IMR-90 (cell line): ENCODE results near the gene CABP5. TPM values are rescaled to one million over a fixed set of nuclear protein-coding genes. Genes with fewer than 3 reads are reported as not detected.

ENCODE experiments used
- ATAC-seq: fragments of 200-7000 bp; cut with Tn5 transposase; 2 replicates; pipeline ENCODE4 v1.9.1; 2020; ENCODE audit warnings: low read depth, mild to moderate bottlenecking, moderate library complexity
- BruUV-seq: library from RNA; stranded (reverse); fragments of 400-500 nt; replicated peaks from 2 replicates; lab custom pipeline; 2021; lab: Mats Ljungman, UMichigan
- CTCF ChIA-PET: fragments of 300-600 bp; formaldehyde crosslinking; extraction: SDS; loops from one replicate; lab custom pipeline; 2021; ENCODE audit warnings: antibody characterized with exemption; lab: Yijun Ruan, JAX
- POLR2A ChIA-PET: fragments of 300-600 bp; sonication (Branson Sonifier 250); formaldehyde crosslinking; loops from one replicate; lab custom pipeline; 2022; ENCODE audit warnings: antibody characterized with exemption; ENCODE audit not compliant: unreplicated experiment; lab: Charles Lee
- DNase-seq: peaks from one replicate; pipeline ENCODE4 v3.0.0; 2013
- H2AFZ ChIP-seq: replicated peaks from 2 replicates; pipeline ENCODE3; 2013; ENCODE audit warnings: low read length, mild to moderate bottlenecking; ENCODE audit not compliant: poor library complexity
- H2AK5ac ChIP-seq: 2 replicates; pipeline ENCODE4 v1.6.1; 2013; ENCODE audit warnings: low read depth, low read length, inconsistent platforms
- H2AK9ac ChIP-seq: replicated peaks from 2 replicates; pipeline ENCODE3; 2013; ENCODE audit warnings: mild to moderate bottlenecking, low read depth, low read length, moderate library complexity; ENCODE audit not compliant: poor library complexity
- H2BK120ac ChIP-seq: 2 replicates; pipeline ENCODE4 v1.6.1; 2013; ENCODE audit warnings: low read depth, low read length, inconsistent platforms
- H2BK15ac ChIP-seq: 3 replicates; pipeline ENCODE4 v1.6.1; 2013; ENCODE audit warnings: low read depth, low read length, inconsistent platforms
- H2BK20ac ChIP-seq: 2 replicates; pipeline ENCODE4 v1.6.1; 2013; ENCODE audit warnings: low read depth, mild to moderate bottlenecking, inconsistent platforms, low read length, moderate library complexity
- H2BK5ac ChIP-seq: 2 replicates; pipeline ENCODE4 v1.6.1; 2013; ENCODE audit warnings: mild to moderate bottlenecking, low read depth, low read length, inconsistent platforms; ENCODE audit not compliant: poor library complexity, severe bottlenecking
- H3K14ac ChIP-seq: replicated peaks from 2 replicates; pipeline ENCODE4 v1.6.1; 2013; ENCODE audit warnings: low read depth, low read length, inconsistent platforms
- H3K18ac ChIP-seq: 2 replicates; pipeline ENCODE4 v1.6.1; 2013; ENCODE audit warnings: low read depth, low read length, control low read depth
- H3K23ac ChIP-seq: 2 replicates; pipeline ENCODE4 v1.6.1; 2013; ENCODE audit warnings: low read depth, low read length, inconsistent platforms
- H3K27ac ChIP-seq: 2 replicates; pipeline ENCODE4 v1.5.1; 2013; ENCODE audit warnings: mild to moderate bottlenecking, control low read depth, low read length; ENCODE audit not compliant: insufficient read depth
- H3K27me3 ChIP-seq: 2 replicates; pipeline ENCODE4 v1.6.1; 2013; ENCODE audit warnings: low read length; ENCODE audit not compliant: control insufficient read depth, insufficient read depth
- H3K36me3 ChIP-seq: 2 replicates; pipeline ENCODE4 v1.6.1; 2013; ENCODE audit warnings: low read length, mixed read lengths; ENCODE audit not compliant: control insufficient read depth, insufficient read depth
- H3K4ac ChIP-seq: 2 replicates; pipeline ENCODE4 v1.6.1; 2013; ENCODE audit warnings: low read depth, low read length, inconsistent platforms
- H3K4me1 ChIP-seq: 2 replicates; pipeline ENCODE4 v1.6.1; 2013; ENCODE audit warnings: low read length, mixed read lengths; ENCODE audit not compliant: control insufficient read depth, insufficient read depth
- H3K4me2 ChIP-seq: 2 replicates; pipeline ENCODE4 v1.6.1; 2013; ENCODE audit warnings: low read depth, mild to moderate bottlenecking, control low read depth, low read length, moderate library complexity
- H3K4me3 ChIP-seq: 2 replicates; pipeline ENCODE4 v1.5.1; 2013; ENCODE audit warnings: low read depth, mild to moderate bottlenecking, control low read depth, low read length, moderate library complexity; ENCODE audit not compliant: insufficient read depth
- H3K56ac ChIP-seq: 2 replicates; pipeline ENCODE4 v1.6.1; 2013; ENCODE audit warnings: low read length, inconsistent platforms; ENCODE audit not compliant: insufficient read depth; ENCODE audit errors: extremely low read depth
- H3K79me1 ChIP-seq, 2 experiments: 2 replicates each; pipeline ENCODE4 v1.6.1; 2013; ENCODE audit warnings: low read length in 2 of 2, inconsistent platforms in 1 of 2, low read depth in 1 of 2
- H3K9ac ChIP-seq: 2 replicates; pipeline ENCODE4 v1.6.1; 2013; ENCODE audit warnings: low read depth, low read length, control low read depth
- H3K9me1 ChIP-seq: 2 replicates; pipeline ENCODE4 v1.6.1; 2013; ENCODE audit warnings: low read length, inconsistent platforms; ENCODE audit not compliant: insufficient read depth
- H3K9me3 ChIP-seq: 2 replicates; pipeline ENCODE4 v1.6.1; 2013; ENCODE audit warnings: low read length; ENCODE audit not compliant: control insufficient read depth, insufficient read depth
- H4K20me1 ChIP-seq: 2 replicates; pipeline ENCODE4 v1.6.1; 2013; ENCODE audit warnings: low read length, inconsistent platforms; ENCODE audit not compliant: insufficient read depth
- H4K5ac ChIP-seq: 2 replicates; pipeline ENCODE4 v1.6.1; 2013; ENCODE audit warnings: mild to moderate bottlenecking, low read depth, low read length, control low read depth
- H4K8ac ChIP-seq, 2 experiments: 2 replicates each; pipeline ENCODE4 v1.6.1; 2013; ENCODE audit warnings: low read depth in 2 of 2, low read length in 2 of 2, control low read depth in 1 of 2, inconsistent platforms in 1 of 2
- H4K91ac ChIP-seq: 2 replicates; pipeline ENCODE4 v1.6.1; 2013; ENCODE audit warnings: low read depth, low read length, inconsistent platforms; ENCODE audit not compliant: insufficient read depth
- BHLHE40 ChIP-seq: fragments of 150-350 bp; IDR thresholded peaks from 2 replicates; pipeline ENCODE4 v1.6.1; 2016; ENCODE audit warnings: mild to moderate bottlenecking, low read depth, low read length
- CEBPB ChIP-seq: IDR thresholded peaks from 2 replicates; pipeline ENCODE4 v1.6.1; 2012; ENCODE audit warnings: low read depth, low read length, improper control_type of control experiment
- CHD1 ChIP-seq: IDR thresholded peaks from 2 replicates; pipeline ENCODE4 v1.6.1; 2012; ENCODE audit warnings: low read depth, low read length, improper control_type of control experiment
- FOS ChIP-seq: fragments of 150-350 bp; IDR thresholded peaks from 2 replicates; pipeline ENCODE4 v1.6.1; 2016; ENCODE audit warnings: low read depth, low read length
- MAFK ChIP-seq: IDR thresholded peaks from 2 replicates; pipeline ENCODE4 v1.6.1; 2012; ENCODE audit warnings: low read depth, low read length, improper control_type of control experiment
- MAZ ChIP-seq: IDR thresholded peaks from 2 replicates; pipeline ENCODE4 v1.6.1; 2012; ENCODE audit warnings: low read depth, mild to moderate bottlenecking, low read length, improper control_type of control experiment, moderate library complexity, borderline replicate concordance
- MXI1 ChIP-seq: IDR thresholded peaks from 2 replicates; pipeline ENCODE4 v1.6.1; 2012; ENCODE audit warnings: low read depth, mild to moderate bottlenecking, low read length, moderate library complexity, borderline replicate concordance
- NFE2L2 ChIP-seq: fragments of 150-350 bp; IDR thresholded peaks from 2 replicates; pipeline ENCODE4 v1.6.1; 2016; ENCODE audit warnings: low read depth, mild to moderate bottlenecking, low read length
- POLR2A ChIP-seq: IDR thresholded peaks from 2 replicates; pipeline ENCODE4 v1.6.1; 2012; ENCODE audit warnings: mild to moderate bottlenecking, low read depth, low read length
- RAD21 ChIP-seq: IDR thresholded peaks from 2 replicates; pipeline ENCODE4 v1.6.1; 2012; ENCODE audit warnings: low read length, improper control_type of control experiment
- RCOR1 ChIP-seq: IDR thresholded peaks from 2 replicates; pipeline ENCODE4 v1.6.1; 2012; ENCODE audit warnings: mild to moderate bottlenecking, low read length, improper control_type of control experiment; ENCODE audit not compliant: insufficient replicate concordance
- RFX5 ChIP-seq: IDR thresholded peaks from 2 replicates; pipeline ENCODE4 v1.8.0; 2012; ENCODE audit warnings: low read depth, mild to moderate bottlenecking, low read length, moderate library complexity
- SMC3 ChIP-seq: fragments of 150-350 bp; IDR thresholded peaks from 2 replicates; pipeline ENCODE4 v1.6.1; 2016; ENCODE audit warnings: low read depth, mild to moderate bottlenecking, antibody characterized with exemption, low read length, moderate library complexity
- WGBS, 2 experiments: methylation state at CpG; one replicate each; pipeline versions ENCODE4 v1.1.5 to v1.1.7; 2013; ENCODE audit warnings: missing lambda C conversion rate in 2 of 2; ENCODE audit not compliant: insufficient read length in 1 of 2; ENCODE audit errors: extremely low coverage in 2 of 2; 5-methylcytosine and 5-hydroxymethylcytosine counted together
- dilution Hi-C: fragments of 300-500 bp; cut with HindIII; formaldehyde crosslinking; loops from one replicate; pipeline ENCODE4 v1.14.3; 2018; ENCODE audit warnings: low sequenced_read_pairs; ENCODE audit not compliant: unreplicated experiment
- in situ Hi-C: fragments of 300-500 bp; cut with MboI; formaldehyde crosslinking; loops from 3 replicates; pipeline ENCODE4 v1.14.3; 2019; ENCODE audit warnings: low sequenced_read_pairs, inconsistent platforms, mixed read lengths
- intact Hi-C: fragments of 100-400 bp; cut with micrococcal nuclease; formaldehyde crosslinking; loops from 2 replicates; pipeline ENCODE4 v1.10.0; 2022
- polyA plus RNA-seq, 3 experiments: library from polyadenylated mRNA; depleted of rRNA; stranded (reverse); fragments of >200 nt; gene quantifications; 2 replicates each; pipeline ENCODE4 v1.2.3, GENCODE V29; 2012; ENCODE audit warnings: low replicate concordance in 1 of 3
- total RNA-seq: library from RNA; depleted of rRNA; stranded (reverse); fragments of >200 nt; gene quantifications from 2 replicates; pipeline ENCODE4 v1.2.3, GENCODE V29; 2012
- TF ChIP-seq, protein P1 (sequence below): conservative IDR thresholded peaks from 2 replicates; pipeline ENCODE4 v1.5.1; 2012; ENCODE audit warnings: mild to moderate bottlenecking, low read depth, low read length, improper control_type of control experiment
- TF ChIP-seq, protein P2 (sequence below): fragments of 150-350 bp; IDR thresholded peaks from 2 replicates; pipeline ENCODE4 v1.6.1; 2016; ENCODE audit warnings: low read depth, mild to moderate bottlenecking, low read length, moderate library complexity, borderline replicate concordance
- TF ChIP-seq, protein P3 (sequence below): fragments of 150-350 bp; IDR thresholded peaks from 2 replicates; pipeline ENCODE4 v1.6.1; 2017; ENCODE audit warnings: mild to moderate bottlenecking, antibody characterized with exemption, low read length, low read depth

CABP5 gene
- total and polyA plus RNA-seq, 2 of the 4 experiments (the other 2 are of a cell fraction), result not detected

DNA sequence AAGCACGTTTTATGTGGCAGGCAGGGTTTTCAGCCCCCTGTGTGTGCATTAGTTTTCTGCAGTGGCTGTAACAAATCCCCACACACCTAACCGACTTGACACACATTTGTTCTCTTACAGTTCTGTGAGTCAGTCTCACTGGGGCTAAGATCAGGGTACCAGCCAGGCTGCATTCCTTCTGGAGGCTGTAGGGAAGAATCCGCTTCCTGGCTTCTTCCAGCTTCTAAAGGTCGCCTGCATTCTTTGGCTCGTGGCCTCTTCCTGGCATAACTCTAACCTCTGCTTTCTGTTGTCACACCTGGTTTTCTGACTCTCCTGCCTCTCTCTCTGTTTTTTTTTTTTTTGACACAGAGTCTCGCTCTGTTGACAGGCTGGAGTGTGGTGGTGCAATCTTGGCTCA is 43.0 kb downstream of the CABP5 start:
- H3K4ac ChIP-seq, result no peak overlapping the region
- no peak overlapping the region for H2AK5ac ChIP-seq
- ChIA-PET CTCF (no interaction called here), POLR2A (no interaction called here)
- no peak overlapping the region for H3K18ac ChIP-seq
- no peak overlapping the region for H4K8ac ChIP-seq
- H3K36me3 ChIP-seq, result no peaks in the 10 kb centered on the region
- H4K91ac ChIP-seq, result no peak overlapping the region
- no peak overlapping the region for H2BK120ac ChIP-seq
- H3K9me1 ChIP-seq, result no peaks in the 10 kb centered on the region
- no peak overlapping the region for H2AK9ac ChIP-seq
- no CpG with 5 or more reads among the region's 6 CpGs for WGBS, 2 experiments
- H2BK15ac ChIP-seq, result no peak overlapping the region
- no peaks in the 10 kb centered on the region for H3K79me1 ChIP-seq
- H2BK5ac ChIP-seq, result no peak overlapping the region
- no peaks in the 10 kb centered on the region for H3K27me3 ChIP-seq
- H4K20me1 ChIP-seq, result no peaks in the 10 kb centered on the region
- H3K9me3 ChIP-seq, result no peaks in the 10 kb centered on the region
- dilution Hi-C loops, result no loop called here
- no peak overlapping the region for H3K23ac ChIP-seq
- intact Hi-C loops, result no loop called here
- TF ChIP-seq BHLHE40, result no peak
- no peak for TF ChIP-seq MAFK
- TF ChIP-seq RAD21, result no peak
- TF ChIP-seq SMC3, result no peak
- no peak for TF ChIP-seq NFE2L2
- no peak for TF ChIP-seq MXI1
- no peak for TF ChIP-seq CEBPB
- TF ChIP-seq, protein P1, sequence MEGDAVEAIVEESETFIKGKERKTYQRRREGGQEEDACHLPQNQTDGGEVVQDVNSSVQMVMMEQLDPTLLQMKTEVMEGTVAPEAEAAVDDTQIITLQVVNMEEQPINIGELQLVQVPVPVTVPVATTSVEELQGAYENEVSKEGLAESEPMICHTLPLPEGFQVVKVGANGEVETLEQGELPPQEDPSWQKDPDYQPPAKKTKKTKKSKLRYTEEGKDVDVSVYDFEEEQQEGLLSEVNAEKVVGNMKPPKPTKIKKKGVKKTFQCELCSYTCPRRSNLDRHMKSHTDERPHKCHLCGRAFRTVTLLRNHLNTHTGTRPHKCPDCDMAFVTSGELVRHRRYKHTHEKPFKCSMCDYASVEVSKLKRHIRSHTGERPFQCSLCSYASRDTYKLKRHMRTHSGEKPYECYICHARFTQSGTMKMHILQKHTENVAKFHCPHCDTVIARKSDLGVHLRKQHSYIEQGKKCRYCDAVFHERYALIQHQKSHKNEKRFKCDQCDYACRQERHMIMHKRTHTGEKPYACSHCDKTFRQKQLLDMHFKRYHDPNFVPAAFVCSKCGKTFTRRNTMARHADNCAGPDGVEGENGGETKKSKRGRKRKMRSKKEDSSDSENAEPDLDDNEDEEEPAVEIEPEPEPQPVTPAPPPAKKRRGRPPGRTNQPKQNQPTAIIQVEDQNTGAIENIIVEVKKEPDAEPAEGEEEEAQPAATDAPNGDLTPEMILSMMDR, result no peak
- TF ChIP-seq CHD1, result no peak
- TF ChIP-seq RCOR1, result no peak
- TF ChIP-seq POLR2A, result no peak
- no peak for TF ChIP-seq RFX5
- no peak for TF ChIP-seq FOS
- TF ChIP-seq, protein P2, sequence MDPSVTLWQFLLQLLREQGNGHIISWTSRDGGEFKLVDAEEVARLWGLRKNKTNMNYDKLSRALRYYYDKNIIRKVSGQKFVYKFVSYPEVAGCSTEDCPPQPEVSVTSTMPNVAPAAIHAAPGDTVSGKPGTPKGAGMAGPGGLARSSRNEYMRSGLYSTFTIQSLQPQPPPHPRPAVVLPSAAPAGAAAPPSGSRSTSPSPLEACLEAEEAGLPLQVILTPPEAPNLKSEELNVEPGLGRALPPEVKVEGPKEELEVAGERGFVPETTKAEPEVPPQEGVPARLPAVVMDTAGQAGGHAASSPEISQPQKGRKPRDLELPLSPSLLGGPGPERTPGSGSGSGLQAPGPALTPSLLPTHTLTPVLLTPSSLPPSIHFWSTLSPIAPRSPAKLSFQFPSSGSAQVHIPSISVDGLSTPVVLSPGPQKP, result no peak
- TF ChIP-seq, protein P3, sequence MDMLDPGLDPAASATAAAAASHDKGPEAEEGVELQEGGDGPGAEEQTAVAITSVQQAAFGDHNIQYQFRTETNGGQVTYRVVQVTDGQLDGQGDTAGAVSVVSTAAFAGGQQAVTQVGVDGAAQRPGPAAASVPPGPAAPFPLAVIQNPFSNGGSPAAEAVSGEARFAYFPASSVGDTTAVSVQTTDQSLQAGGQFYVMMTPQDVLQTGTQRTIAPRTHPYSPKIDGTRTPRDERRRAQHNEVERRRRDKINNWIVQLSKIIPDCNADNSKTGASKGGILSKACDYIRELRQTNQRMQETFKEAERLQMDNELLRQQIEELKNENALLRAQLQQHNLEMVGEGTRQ, result no peak
- TF ChIP-seq MAZ, result no peak
- no TSS peak for BruUV-seq
- H4K5ac ChIP-seq, result no peak overlapping the region
- H3K14ac ChIP-seq, result no peak overlapping the region
- in situ Hi-C loops, result no loop called here
- H2BK20ac ChIP-seq, result no peak overlapping the region
- no peak for ATAC-seq
- H3K56ac ChIP-seq, result no peak overlapping the region
- no peak overlapping the region for H2AFZ ChIP-seq
- H3K9ac ChIP-seq, result no peak overlapping the region
- no peaks in the 10 kb centered on the region for H3K4me1 ChIP-seq
- no peak overlapping the region for H3K4me3 ChIP-seq
- DNase-seq, result no peak
- no peak overlapping the region for H3K4me2 ChIP-seq
- no peak overlapping the region for H3K27ac ChIP-seq
